Stomach (tissue), 19 donors: ENCODE data around the gene MTFP1. TPM values are rescaled to one million over a fixed set of nuclear protein-coding genes. Genes with fewer than 3 reads are reported as not detected.

Experiments
- DNase-seq, 2 donors: peaks; one replicate each; pipeline versions ENCODE4 v3.0.0 to v3.0.0-alpha.2; 2013 to 2019
- H3K27ac ChIP-seq, 5 donors: fragments of 200-600 bp in 4 of 5; sonication (generic) in 4 of 5; one replicate each; pipeline ENCODE4 v1.5.1; 2013 to 2019; ENCODE audit warnings: mild to moderate bottlenecking in 1 of 5, moderate library complexity in 1 of 5
- H3K27me3 ChIP-seq, 3 donors: fragments of 200-600 bp; sonication (generic); one replicate each; pipeline ENCODE4 v1.5.1; 2017 to 2019; ENCODE audit warnings: mixed run types in 1 of 3
- H3K36me3 ChIP-seq, 4 donors: fragments of 200-600 bp; sonication (generic); 1 replicate in 3 of 4; 2 replicates in 1 of 4; pipeline ENCODE4 v1.5.1; 2016 to 2019
- H3K4me1 ChIP-seq, 4 donors: fragments of 200-600 bp; sonication (generic); one replicate each; pipeline ENCODE4 v1.5.1; 2016 to 2019
- H3K4me3 ChIP-seq, 4 donors: fragments of 200-600 bp; sonication (generic) in 3 of 4; one replicate each; pipeline ENCODE4 v1.5.1; 2016 to 2019; ENCODE audit warnings: mild to moderate bottlenecking in 1 of 4
- H3K9me3 ChIP-seq, 4 donors: fragments of 200-600 bp; sonication (generic); one replicate each; pipeline ENCODE4 v1.5.1; 2016 to 2019
- CTCF ChIP-seq, 7 experiments: fragments of 450-650 bp in 4 of 7; fragments of 200-600 bp in 3 of 7; sonication (generic) in 3 of 7; IDR thresholded peaks; one replicate each; pipeline ENCODE4 v1.5.1; 2016 to 2019; ENCODE audit warnings: antibody characterized with exemption in 7 of 7, control low read depth in 2 of 7, mild to moderate bottlenecking in 1 of 7
- EP300 ChIP-seq: sonication (generic); formaldehyde crosslinking; IDR thresholded peaks from one replicate; pipeline ENCODE4 v1.6.1; 2017; ENCODE audit warnings: antibody characterized with exemption
- POLR2A ChIP-seq, 4 donors: fragments of 450-650 bp; IDR thresholded peaks; one replicate each; pipeline ENCODE4 v1.6.1; 2016; ENCODE audit warnings: antibody characterized with exemption in 4 of 4, control low read depth in 2 of 4, mild to moderate bottlenecking in 1 of 4, moderate library complexity in 1 of 4
- POLR2AphosphoS5 ChIP-seq, 3 donors: sonication (generic); formaldehyde crosslinking; IDR thresholded peaks; one replicate each; pipeline ENCODE4 v1.6.1; 2016; ENCODE audit warnings: antibody characterized with exemption in 3 of 3
- WGBS, 5 donors: extraction: QIAGEN DNeasy Blood & Tissue Kit in 3 of 5; methylation state at CpG; one replicate each; pipeline versions ENCODE4 v1.1.5 to v1.1.7; 2013 to 2018; 5-methylcytosine and 5-hydroxymethylcytosine counted together
- intact Hi-C: fragments of 100-400 bp; cut with DNase I; formaldehyde crosslinking; loops from one replicate; pipeline ENCODE4 v1.15.1; 2023; ENCODE audit warnings: low total_unique reads
- long read RNA-seq, 10 donors: transcript quantifications; one replicate each; lab custom pipeline, GENCODE V29; 2026
- polyA plus RNA-seq, 3 donors: library from polyadenylated mRNA; stranded (reverse); fragments of 200-250 nt; gene quantifications; one replicate each; pipeline ENCODE4 v1.2.3, GENCODE V29; 2013
- total RNA-seq, 5 donors: library from RNA; depleted of rRNA; stranded (reverse); fragments of >200 nt; gene quantifications; one replicate each; pipeline versions ENCODE4 v1.1.0 to v1.2.3, GENCODE V29; 2014 to 2016
- donor health status: healthy with polysubstance abuse.
- donor health status: Bipolar disorder and iron deficiency.
- donor health status: healthy.

The MTFP1 gene
- total RNA-seq (10 to 100 TPM in 2 of 5 donors, 1 to 10 TPM in 2, not detected in 1; 1.8 to 14.8 (median 10.2) TPM), polyA plus RNA-seq (10 to 100 TPM; 15.3 to 45.0 (median 27.4) TPM)
- long read RNA-seq, donor 1, partial matches to known transcripts, result 0 of 4 reads
- long read RNA-seq, donor 1, other reads (novel, unspliced or antisense), result 0 of 4 reads
- long read RNA-seq, donor 2, partial matches to known transcripts, result 0 of 3 reads
- long read RNA-seq, donor 2, other reads (novel, unspliced or antisense), result 0 of 3 reads
- long read RNA-seq, donor 3, partial matches to known transcripts, result 0 of 5 reads
- long read RNA-seq, donor 3, other reads (novel, unspliced or antisense), result 0 of 5 reads
- long read RNA-seq, donor 4, result 0 reads
- long read RNA-seq, donor 5, transcript MTFP1-201 (4 exons, 1,370 nt), result major isoform, 8 of 8 reads
- long read RNA-seq, donor 5, partial matches to known transcripts, result 0 of 8 reads
- long read RNA-seq, donor 5, other reads (novel, unspliced or antisense), result 0 of 8 reads
- long read RNA-seq, donor 6, transcript MTFP1-201 (4 exons, 1,370 nt), result major isoform, 7 of 11 reads
- long read RNA-seq, donor 6, partial matches to known transcripts, result 0 of 11 reads
- long read RNA-seq, donor 6, other reads (novel, unspliced or antisense), result 0 of 11 reads
- long read RNA-seq, donor 7, partial matches to known transcripts, result 0 of 3 reads
- long read RNA-seq, donor 7, other reads (novel, unspliced or antisense), result 0 of 3 reads
- long read RNA-seq, donor 8, transcript MTFP1-201 (4 exons, 1,370 nt), result major isoform, 7 of 11 reads
- long read RNA-seq, donor 8, partial matches to known transcripts, result 0 of 11 reads
- long read RNA-seq, donor 8, other reads (novel, unspliced or antisense), result 0 of 11 reads
- long read RNA-seq, donor 9, partial matches to known transcripts, result 0 of 6 reads
- long read RNA-seq, donor 9, other reads (novel, unspliced or antisense), result 0 of 6 reads
- long read RNA-seq, donor 10, partial matches to known transcripts, result 0 of 3 reads
- long read RNA-seq, donor 10, other reads (novel, unspliced or antisense), result 0 of 3 reads

- H3K4me3 ChIP-seq, result peak within 1 kb of the TSS; percentile 61 to 68 (median 66)
- peak; percentile 66 to 86 for DNase-seq
- 0 to 1% (median 1%) methylated on average over 52 to 61 of the region's 61 CpGs for WGBS, 5 donors
- intact Hi-C loops, result loop anchor here (5.0 kb wide), 1 partner anchor 34 kb away; no protein-coding TSS in a partner anchor
- no peaks in the 10 kb centered on the region for H3K9me3 ChIP-seq
- H3K4me1 ChIP-seq, result peaks cover 35 to 58% (median 58%) of the 10 kb centered on the region in 4 donors
- H3K27ac ChIP-seq, result peak within 1 kb of the TSS; percentile 96 to 98 (median 98)
- H3K36me3 ChIP-seq, result peaks cover 0 to 13% (median 8%) of the 10 kb centered on the region in 4 donors
- TF ChIP-seq CTCF (IDR thresholded peaks at IDR 0.05) (no peak), POLR2AphosphoS5 (IDR thresholded peaks at IDR 0.05) (peak in 1 of 3 donors; percentile 30), POLR2A (IDR thresholded peaks at IDR 0.05) (peak in 1 of 4 donors; percentile 11), EP300 (no peak)
- H3K27me3 ChIP-seq, result no peaks in the 10 kb centered on the region
Measured at GRCh38 chr22:30425616-30426387, at the start of gene MTFP1. TSS of gene MTFP1 (plus strand) at chr22:30425768. CDS start at chr22:30425880, 112 bp downstream.

GRCh38 chr22:30380011-30380410 lies 45.6 kb upstream of the MTFP1 start:
- no peak for DNase-seq

GRCh38 chr22:30381264-30381663 lies 44.3 kb upstream of the MTFP1 start:
- no peaks in the 10 kb centered on the region for H3K9me3 ChIP-seq
- WGBS, 5 donors, result 83 to 92% (median 87%) methylated on average over 12 of the region's 12 CpGs
- no peak for DNase-seq
- intact Hi-C loops, result loop anchor here (5.0 kb wide), 1 partner anchor 114 kb away; the partner anchor contains the start of gene OSM
- no peak overlapping the region for H3K27ac ChIP-seq
- peaks cover 4 to 74% (median 60%) of the 10 kb centered on the region in 4 donors for H3K36me3 ChIP-seq
- H3K4me3 ChIP-seq, result no peak overlapping the region
- no peaks in the 10 kb centered on the region for H3K27me3 ChIP-seq
- TF ChIP-seq EP300 (no peak), CTCF (IDR thresholded peaks at IDR 0.05) (no peak), POLR2AphosphoS5 (IDR thresholded peaks at IDR 0.05) (no peak), POLR2A (IDR thresholded peaks at IDR 0.05) (no peak)
- peaks cover 3 to 6% (median 5%) of the 10 kb centered on the region in 4 donors for H3K4me1 ChIP-seq

More at GRCh38 chr22:30380011-30380410, 45.6 kb upstream of the MTFP1 start:
- Histone ChIP-seq H3K9me3 (no peaks in the 10 kb centered on the region), H3K4me1 (no peaks in the 10 kb centered on the region), H3K27ac (no peak overlapping the region), H3K27me3 (no peaks in the 10 kb centered on the region), H3K4me3 (no peak overlapping the region), H3K36me3 (peaks cover 4 to 74% (median 60%) of the 10 kb centered on the region in 4 donors)
- WGBS, 5 donors, result 93 to 98% (median 95%) methylated on average over 14 to 20 of the region's 20 CpGs
- intact Hi-C loops, result loop anchor here (5.0 kb wide), 1 partner anchor 113 kb away; the partner anchor contains the start of gene OSM
- no peak for TF ChIP-seq POLR2AphosphoS5 (IDR thresholded peaks at IDR 0.05)
- TF ChIP-seq CTCF (IDR thresholded peaks at IDR 0.05), result no peak
- TF ChIP-seq EP300, result no peak
